Measurements from ENCODE around the gene DIP2C.

Gene DIP2C

GRCh38 chr10:570628-571163 is 118.8 kb downstream of the DIP2C start:
- no peak overlapping the region for H3K4me3 ChIP-seq (ENCODE audit: low read depth, low read length)
- TF ChIP-seq CTCF (IDR thresholded peaks at IDR 0.05; ENCODE audit: control insufficient read depth, extremely low read depth, insufficient read depth) = no peak
- DNase-seq (ENCODE audit: low read depth) = no peak

GRCh38 chr10:569961-570627 is 119.4 kb downstream of the DIP2C start:
- H3K4me3 ChIP-seq (ENCODE audit: low read depth, low read length) = no peak overlapping the region
- TF ChIP-seq CTCF (IDR thresholded peaks at IDR 0.05; ENCODE audit: control insufficient read depth, extremely low read depth, insufficient read depth) = no peak
- DNase-seq (ENCODE audit: low read depth) = no peak

DNA sequence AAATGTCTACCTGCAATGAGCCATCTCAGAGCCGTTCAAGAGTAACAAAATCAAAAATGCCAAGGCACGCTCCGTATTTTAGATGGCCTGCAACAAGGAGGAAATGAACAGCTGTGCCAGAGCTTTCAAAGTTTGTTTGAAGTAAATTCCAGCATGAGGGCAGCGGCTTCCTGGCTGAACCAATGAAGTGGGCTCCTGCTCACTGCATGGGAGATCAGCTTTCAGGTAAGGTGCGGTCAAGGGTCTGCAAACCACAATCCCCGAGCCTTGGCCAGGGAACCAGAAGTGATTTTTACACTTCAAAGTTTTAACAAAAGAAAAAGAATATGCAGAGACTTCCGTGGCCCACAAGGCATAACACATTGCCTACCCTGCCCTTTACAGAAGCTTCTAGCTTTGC is 120.6 kb downstream of the DIP2C start:
- TF ChIP-seq CTCF (IDR thresholded peaks at IDR 0.05; ENCODE audit: control insufficient read depth, extremely low read depth, insufficient read depth) = no peak
- H3K4me3 ChIP-seq (ENCODE audit: low read depth, low read length) = no peak overlapping the region
- no peak for DNase-seq (ENCODE audit: low read depth)

DNA sequence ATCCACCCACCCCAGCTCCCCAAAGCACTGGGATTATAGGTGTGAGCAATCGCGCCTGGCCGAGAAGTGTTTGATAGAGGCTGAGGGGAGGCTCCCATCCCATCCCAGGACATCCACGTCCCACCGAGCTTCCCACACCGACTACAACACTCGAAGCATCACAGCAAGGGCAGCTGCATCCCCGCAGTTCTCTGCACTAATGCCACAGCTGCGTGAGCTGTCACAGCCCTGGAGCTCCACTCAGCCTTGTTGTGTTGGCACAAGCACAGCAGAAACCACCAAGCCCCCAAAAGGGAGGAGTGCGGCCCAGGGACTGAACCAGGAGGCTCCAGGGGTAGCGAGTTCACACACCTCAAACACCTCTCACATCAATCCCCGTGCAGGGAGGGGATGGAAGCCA is 121.6 kb downstream of the DIP2C start:
- TF ChIP-seq CTCF (IDR thresholded peaks at IDR 0.05; ENCODE audit: control insufficient read depth, extremely low read depth, insufficient read depth) = no peak
- no peak overlapping the region for H3K4me3 ChIP-seq (ENCODE audit: low read depth, low read length)
- no peak for DNase-seq (ENCODE audit: low read depth)

DNA sequence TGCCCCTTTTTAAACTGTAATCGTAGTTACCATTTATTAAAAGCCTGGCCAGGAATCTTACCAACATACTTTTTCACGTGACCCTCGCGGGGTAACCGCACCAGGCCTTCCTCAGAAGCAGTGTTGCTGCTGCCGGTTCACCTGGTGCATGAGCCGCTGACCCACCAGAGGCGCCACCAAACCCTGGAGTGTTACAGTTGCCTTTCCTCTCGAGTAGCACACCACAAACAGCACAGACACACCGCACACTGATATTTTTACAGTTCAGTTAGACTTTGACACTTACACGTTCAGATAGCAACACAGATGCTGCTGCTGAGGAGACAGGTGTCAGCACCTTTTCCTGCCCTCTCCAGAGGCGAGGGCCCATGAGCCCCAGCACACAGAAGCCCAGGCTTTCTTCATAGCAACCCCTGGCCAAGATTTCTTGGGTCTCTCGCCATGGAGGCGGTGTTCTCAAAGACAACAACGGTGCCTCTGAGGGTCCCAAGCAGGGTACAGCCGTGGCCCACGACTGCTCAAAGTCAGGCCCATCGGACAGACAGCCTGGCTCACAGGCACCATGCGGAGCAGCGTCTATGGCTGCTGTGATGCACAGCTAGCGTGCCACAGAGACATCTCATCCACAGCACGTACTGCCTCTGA is 123.1 kb downstream of the DIP2C start:
- no peak overlapping the region for H3K4me3 ChIP-seq (ENCODE audit: low read depth, low read length)
- no peak for DNase-seq (ENCODE audit: low read depth)
- TF ChIP-seq CTCF (IDR thresholded peaks at IDR 0.05; ENCODE audit: control insufficient read depth, extremely low read depth, insufficient read depth) = no peak

GRCh38 chr10:565676-566075 is 123.8 kb downstream of the DIP2C start:
- no peak for DNase-seq (ENCODE audit: low read depth)
- no peak for TF ChIP-seq CTCF (IDR thresholded peaks at IDR 0.05; ENCODE audit: control insufficient read depth, extremely low read depth, insufficient read depth)
- no peak overlapping the region for H3K4me3 ChIP-seq (ENCODE audit: low read depth, low read length)
